NCI-H510A treated with DMSO at 0.1 percent for 48 hours (cell line): ENCODE measurements around the gene CNTN5.

Experiments
- DNase-seq: peaks from one replicate; lab custom pipeline; 2025; lab: John Stamatoyannopoulos, UW

The CNTN5 gene

GRCh38 chr11:100094121-100094865 lies 1073.5 kb downstream of the CNTN5 start:
- DNase-seq, result no peak

GRCh38 chr11:100095809-100096208 lies 1075.1 kb downstream of the CNTN5 start:
- DNase-seq, result no peak

GRCh38 chr11:100098560-100098959 lies 1077.8 kb downstream of the CNTN5 start:
- DNase-seq, result no peak

- no peak for DNase-seq
Measured at GRCh38 chr11:100105255-100105981, 1084.7 kb downstream of the CNTN5 start.

GRCh38 chr11:100105982-100106358 lies 1085.2 kb downstream of the CNTN5 start:
- DNase-seq, result no peak

- no peak for DNase-seq
Measured at GRCh38 chr11:100119176-100119575, 1098.4 kb downstream of the CNTN5 start.

DNA sequence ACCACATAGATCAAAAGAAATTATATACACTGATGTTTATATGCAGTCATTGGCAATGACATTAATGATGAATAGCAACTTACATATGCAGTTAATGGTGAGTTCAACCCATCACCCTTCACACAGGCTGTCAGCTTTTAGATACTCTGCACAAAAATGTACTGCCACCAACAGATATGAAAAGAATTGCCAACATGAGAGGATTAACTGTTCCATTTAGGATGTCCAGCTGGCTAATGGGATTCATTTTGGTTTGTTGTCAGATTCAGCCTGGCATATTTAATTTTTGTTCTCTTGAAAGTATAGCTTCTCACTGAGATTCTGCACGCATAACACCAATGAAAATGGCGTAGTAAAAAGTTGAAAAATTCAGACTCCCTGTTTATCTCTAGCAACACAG lies 1112.4 kb downstream of the CNTN5 start:
- no peak for DNase-seq

GRCh38 chr11:100141201-100141600 lies 1120.5 kb downstream of the CNTN5 start:
- no peak for DNase-seq

DNA sequence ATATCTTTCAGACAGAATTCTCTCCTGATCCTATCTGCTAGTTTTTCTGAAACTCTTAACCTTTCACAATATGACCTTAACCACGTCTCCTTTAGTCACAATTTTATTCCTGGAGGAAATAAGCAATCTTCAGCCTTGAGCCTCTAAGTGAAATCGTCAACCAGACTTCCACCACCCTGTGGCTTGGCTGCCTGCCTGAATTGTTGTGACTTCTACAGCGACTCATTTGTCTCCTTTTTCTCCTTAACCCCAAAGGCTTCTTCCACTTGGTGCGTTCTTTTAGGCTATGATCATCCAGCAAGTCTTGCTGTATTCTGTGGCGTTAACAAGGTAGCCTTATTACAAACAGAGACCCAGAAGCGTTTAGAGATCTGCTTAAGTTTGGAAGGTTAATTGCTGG lies 1131.2 kb downstream of the CNTN5 start:
- no peak for DNase-seq

DNA sequence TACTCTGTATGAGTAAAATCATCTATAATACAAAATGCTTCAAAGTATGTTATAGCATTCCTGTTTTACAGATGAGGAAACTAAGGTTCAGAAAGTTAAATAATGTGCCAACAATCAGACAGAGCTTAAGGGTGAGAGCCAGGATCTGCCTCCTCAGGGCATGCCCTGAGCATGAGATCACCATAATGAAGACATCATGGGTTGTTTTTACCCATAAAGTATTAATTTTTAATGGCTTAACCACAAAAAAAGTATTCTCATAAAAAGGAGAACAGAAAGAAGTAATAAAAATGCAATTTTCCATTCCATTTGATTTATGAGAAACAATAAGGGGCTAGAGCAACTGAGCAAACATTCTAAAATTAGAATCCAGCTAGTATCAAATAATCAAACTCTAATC lies 1132.0 kb downstream of the CNTN5 start:
- no peak for DNase-seq

- DNase-seq, result no peak
Measured at GRCh38 chr11:100163471-100163870, 1142.7 kb downstream of the CNTN5 start.

DNA sequence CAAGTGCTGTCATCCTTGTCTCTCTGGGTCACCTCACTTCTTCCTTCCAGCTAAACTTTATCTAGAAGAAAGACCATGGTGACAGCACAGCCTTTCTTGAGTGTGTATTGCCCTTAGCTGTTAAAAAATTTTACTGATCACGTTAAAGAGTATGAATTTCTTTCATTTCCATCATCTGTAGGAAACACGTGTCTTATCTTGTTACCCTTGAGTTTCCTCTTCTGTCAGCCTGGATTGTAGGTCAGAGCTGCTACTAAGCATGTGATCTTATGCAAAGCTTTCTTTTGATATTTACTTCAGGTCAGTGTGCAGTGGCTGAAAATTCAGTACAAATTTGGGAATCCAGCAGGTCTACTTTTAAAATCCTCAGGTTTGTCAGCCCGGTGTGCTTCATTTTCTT lies 1154.1 kb downstream of the CNTN5 start:
- no peak for DNase-seq

DNA sequence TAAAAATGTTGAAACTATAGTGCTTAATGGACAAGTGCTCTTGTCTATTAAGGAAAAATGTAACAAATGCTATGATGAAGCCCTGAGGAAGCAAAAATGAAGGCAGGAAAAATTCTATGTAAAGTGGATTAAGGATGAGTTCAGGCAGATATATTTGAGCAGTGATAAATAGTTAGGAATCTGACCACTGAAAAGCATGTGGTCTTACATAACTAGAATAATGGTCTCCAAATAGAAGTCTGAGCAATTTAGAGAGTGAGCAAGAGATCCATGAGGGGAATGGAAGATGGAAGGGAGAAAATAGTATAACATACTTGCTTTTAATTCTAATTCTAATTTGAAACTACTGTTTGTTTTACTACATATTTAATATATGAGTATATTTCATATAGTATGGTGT lies 1155.7 kb downstream of the CNTN5 start:
- DNase-seq, result no peak

- no peak for DNase-seq
Measured at GRCh38 chr11:100177651-100178050, 1156.9 kb downstream of the CNTN5 start.

GRCh38 chr11:100182350-100182749 lies 1161.6 kb downstream of the CNTN5 start:
- DNase-seq, result no peak

- no peak for DNase-seq
Measured at GRCh38 chr11:100182927-100183326, 1162.2 kb downstream of the CNTN5 start.

DNA sequence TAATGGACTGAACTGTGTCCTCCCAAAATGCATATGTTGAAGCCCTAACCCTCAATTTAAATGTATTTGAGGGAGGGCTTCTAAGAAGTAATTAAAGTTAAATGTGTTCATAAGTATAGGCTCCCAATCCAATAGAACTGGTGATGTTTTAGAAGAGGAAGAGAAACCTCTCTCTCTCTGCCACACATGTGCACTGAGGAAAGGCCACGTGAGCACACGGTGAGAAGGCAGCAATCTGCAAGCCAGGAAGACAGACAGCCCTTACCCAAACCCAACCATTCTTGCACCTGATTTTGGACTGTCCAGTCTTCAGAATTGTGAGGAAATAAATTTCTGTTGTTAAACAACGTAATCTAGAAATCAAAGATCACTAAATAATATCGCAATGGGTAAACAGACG lies 1164.8 kb downstream of the CNTN5 start:
- DNase-seq, result no peak

GRCh38 chr11:100188137-100188783 lies 1167.5 kb downstream of the CNTN5 start:
- DNase-seq, result no peak

- no peak for DNase-seq
Measured at GRCh38 chr11:100190395-100190794, 1169.6 kb downstream of the CNTN5 start.

- DNase-seq, result no peak
Measured at GRCh38 chr11:100192181-100192580, 1171.4 kb downstream of the CNTN5 start.

GRCh38 chr11:100203789-100204188 lies 1183.0 kb downstream of the CNTN5 start:
- DNase-seq, result no peak

GRCh38 chr11:100205926-100206325 lies 1185.2 kb downstream of the CNTN5 start:
- DNase-seq, result no peak

GRCh38 chr11:100208207-100208606 lies 1187.5 kb downstream of the CNTN5 start:
- no peak for DNase-seq
